DMS53 treated with DMSO at 0.1 percent for 48 hours (cell line): Measurements from ENCODE around the gene SMIM38.
A peak's percentile ranks its signal among the peaks of the same experiment; 100 is the strongest.

Experiments used
- DNase-seq: peaks from one replicate; lab custom pipeline; 2025; ENCODE audit not compliant: unreplicated experiment; lab: John Stamatoyannopoulos, UW

The SMIM38 gene

DNA sequence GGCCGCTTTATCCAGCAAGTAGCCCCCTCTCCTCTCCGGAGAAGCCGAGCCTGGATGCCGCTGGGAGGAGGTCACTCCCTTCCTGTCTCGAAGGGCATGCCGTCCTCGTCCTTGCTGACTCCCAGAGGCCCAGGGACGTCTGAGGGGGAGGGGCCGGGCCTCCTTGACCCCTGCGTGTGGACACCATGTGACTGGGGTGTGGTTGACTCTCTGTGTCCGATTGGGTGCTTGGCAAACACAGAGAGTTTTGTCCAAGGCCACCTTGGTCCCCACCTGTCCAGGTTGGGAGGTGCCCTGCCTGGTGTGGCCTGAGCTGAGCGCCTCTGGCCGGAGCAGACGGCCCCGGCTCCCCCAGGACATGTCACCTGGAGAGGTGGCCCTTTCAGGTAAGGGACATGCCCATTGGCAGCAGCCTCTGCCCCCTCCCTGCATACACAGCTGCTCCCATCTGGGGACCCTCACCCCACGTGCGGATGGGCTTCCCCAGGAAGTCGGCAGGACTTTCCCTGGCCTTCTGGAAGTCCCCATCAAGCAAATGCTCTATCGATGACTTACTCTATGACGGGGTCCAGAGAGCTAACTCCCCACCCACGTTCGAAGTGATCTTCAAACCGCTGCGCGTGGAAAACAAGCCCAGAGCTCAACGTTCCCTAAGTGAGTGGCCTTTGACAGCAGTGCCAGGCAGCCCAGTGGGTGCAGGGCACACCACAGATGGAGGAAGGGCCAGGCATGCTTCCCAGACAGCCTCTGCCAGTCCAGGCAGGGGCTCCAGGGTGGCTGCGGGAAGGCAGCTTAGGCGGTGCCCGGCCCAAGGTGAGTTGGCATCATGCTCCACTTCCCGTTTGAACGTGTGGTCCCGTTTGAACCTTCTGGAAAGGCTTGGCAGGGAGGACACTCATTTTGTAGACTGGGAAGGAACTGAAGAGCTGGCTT lies at the start of gene SMIM38:
Gene SMIM38, plus strand, starts transcription at position 634 of the 933 bp plus-strand sequence. CDS start 1,912 bp downstream, outside the sequence.
- no peak for DNase-seq

DNA sequence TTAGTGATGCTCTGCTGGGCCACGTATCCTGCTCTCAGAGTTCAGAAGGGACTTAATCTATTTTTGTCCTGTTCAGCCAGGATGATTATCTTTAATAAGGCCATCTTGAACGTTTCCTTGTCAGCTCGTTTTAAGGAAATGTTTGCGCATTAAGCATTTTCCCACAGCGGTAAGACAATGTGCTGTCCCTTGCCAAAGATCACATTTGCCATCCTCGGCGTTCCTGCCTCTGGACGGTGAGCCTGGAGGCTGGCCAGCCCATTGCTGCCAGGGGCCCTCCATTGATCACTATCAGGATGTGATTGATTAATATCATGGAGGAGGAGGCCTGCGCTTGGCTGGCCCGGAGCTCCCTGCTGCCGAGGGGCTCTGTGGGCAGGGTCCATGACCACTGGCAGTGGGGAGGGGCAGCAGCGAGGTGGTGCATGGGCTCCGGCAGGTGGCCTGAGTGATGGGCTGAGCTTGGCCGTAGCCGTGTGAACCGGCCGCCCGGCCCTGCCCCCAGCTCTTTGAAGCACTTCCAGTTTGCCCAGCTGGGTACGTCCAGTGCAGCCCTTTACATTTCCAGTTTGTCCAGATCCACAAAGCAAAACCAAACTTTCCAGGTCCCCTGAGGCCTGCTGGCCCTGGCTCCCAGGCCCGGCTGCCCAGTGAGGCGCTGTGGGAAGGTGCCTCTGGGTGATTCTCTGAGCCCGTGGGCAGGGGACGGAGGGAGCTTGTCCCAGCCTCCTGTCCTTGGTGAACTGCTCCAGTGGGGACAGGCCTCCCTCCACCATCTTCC lies 49.5 kb upstream of the SMIM38 start:
- no peak for DNase-seq

GRCh38 chr11:69107413-69107812 lies 48.3 kb upstream of the SMIM38 start:
- no peak for DNase-seq

GRCh38 chr11:69108030-69108429 lies 47.7 kb upstream of the SMIM38 start:
- no peak for DNase-seq

DNA sequence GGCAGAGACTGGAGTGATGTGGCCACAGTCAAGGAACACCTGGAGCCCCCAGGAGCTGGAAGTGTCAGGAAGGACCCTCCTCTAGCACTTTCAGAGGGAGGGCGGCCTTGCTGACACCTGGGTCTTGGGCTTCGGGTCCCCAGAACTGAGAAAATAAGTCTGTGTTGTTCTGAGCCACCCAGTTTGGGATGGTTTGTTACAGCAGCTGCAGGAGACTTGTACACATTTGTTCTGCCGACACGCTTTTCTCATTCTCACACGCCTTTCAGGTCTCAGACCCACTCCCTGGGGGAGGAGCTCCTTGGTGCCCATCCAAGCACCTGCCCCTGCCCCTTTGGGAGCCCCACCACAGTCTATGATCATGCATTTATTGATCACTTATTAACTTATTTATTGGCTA lies 47.2 kb upstream of the SMIM38 start:
- DNase-seq, result no peak

GRCh38 chr11:69109101-69109500 lies 46.6 kb upstream of the SMIM38 start:
- no peak for DNase-seq

GRCh38 chr11:69110451-69110850 lies 45.3 kb upstream of the SMIM38 start:
- no peak for DNase-seq

DNA sequence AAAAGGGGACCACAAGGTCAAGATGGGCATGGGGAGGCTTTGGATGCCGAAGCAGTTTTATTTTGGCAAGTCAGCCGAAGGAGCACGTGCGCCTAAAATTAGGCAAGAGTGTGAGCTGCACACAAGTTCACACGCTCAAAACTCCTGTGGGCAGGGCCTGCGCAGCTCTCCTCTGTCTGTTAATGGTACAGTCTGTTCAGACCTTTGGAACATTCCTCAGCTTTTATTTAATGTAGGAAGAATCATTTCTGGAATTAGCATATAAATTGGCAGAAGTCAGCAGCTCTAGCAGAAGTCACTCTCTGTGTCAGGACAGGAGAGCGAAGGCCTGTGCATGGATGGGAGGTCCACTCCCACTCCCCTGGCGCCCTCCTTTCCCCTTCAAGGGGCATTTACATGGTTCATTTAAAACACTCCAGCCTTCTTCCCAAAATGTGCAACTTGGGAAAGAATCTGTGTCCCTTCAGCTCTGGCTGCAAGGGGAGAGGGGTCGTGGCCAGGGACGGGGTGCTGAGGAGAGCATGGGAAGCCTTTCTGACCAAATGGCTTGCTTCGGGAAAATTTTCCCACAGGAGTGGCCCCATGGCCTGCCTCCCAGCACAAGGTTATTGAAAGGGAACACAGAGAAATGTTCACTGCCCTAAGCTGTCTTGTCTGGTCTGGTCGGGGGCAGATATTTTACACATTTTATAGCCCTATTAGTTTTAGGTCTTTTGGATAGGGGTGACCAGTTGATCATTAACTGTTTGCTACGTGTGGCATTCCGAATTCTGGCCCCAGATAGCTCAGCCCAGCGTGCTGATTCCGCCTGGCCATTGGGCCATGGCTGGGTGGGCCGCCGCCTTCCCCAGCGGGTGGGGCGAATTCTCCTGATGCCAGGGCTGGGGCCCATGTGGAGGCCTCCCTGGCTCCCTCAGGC lies 43.9 kb upstream of the SMIM38 start:
- no peak for DNase-seq

DNA sequence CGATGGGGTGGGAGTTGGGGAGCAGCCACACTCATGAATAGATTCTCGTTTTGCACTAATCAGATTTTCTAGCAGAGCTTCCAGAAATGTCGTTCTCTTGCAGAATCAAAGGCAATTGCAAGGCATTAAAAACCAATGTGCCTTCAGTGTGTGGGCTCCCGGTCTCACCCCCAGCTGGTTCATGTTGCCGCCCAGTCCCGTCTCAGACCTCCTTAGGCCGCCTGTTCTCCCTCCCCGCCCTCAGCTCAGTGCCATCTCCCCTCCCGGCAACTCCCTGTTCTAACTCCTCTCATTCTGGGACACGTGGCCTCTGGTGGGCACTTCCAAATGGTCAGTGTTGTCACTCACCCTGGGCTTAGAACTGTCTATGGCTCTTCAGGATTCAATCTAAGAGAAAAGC lies 42.5 kb upstream of the SMIM38 start:
- no peak for DNase-seq

- DNase-seq, result no peak
Observed at GRCh38 chr11:69113646-69114340, 41.9 kb upstream of the SMIM38 start.

DNA sequence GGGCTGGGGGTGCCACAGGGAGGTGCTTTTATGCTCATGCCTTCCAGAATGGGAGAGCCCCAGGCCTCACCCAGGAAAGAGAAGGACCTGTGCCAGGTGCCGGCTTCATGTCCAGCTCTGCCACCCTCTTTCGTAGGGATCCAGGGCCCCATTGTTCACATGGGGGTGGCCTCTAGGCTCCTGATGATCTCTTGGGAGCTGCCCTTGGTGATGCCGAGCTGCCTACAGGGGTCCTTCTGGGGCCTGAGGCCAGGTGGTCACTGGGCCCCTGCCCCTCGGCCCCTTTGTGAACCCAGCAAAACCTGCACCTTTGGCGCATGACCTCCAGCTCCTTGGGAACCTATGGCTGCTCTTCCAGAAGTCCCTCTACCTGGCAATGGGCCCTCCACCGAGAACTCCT lies 41.4 kb upstream of the SMIM38 start:
- no peak for DNase-seq

- DNase-seq, result peak; percentile 35
Observed at GRCh38 chr11:69114811-69115523, 40.8 kb upstream of the SMIM38 start.

GRCh38 chr11:69115586-69116560 lies 39.9 kb upstream of the SMIM38 start:
- no peak for DNase-seq

DNA sequence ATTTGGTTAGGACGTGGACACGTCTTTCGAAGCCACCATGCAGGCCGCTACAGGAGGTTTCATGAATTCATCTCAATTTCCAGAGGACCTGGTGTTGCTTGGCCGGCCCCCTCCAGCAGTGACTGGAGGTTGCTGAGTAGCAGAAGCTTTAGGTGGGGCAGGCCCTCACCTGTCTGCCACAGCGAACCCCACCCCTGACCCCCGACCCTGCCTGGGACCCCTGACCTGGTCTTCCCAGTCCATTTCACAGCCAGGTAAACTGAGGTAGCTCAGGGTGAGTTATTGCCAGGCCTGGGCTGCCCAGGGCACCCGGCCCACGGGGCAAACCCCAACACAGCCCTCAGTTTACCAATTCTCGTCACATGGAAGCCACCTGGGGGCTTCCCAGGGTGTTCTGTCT lies 39.1 kb upstream of the SMIM38 start:
- DNase-seq, result no peak

GRCh38 chr11:69119190-69119589 lies 36.5 kb upstream of the SMIM38 start:
- no peak for DNase-seq

GRCh38 chr11:69120096-69120875 lies 35.4 kb upstream of the SMIM38 start:
- DNase-seq, result no peak

DNA sequence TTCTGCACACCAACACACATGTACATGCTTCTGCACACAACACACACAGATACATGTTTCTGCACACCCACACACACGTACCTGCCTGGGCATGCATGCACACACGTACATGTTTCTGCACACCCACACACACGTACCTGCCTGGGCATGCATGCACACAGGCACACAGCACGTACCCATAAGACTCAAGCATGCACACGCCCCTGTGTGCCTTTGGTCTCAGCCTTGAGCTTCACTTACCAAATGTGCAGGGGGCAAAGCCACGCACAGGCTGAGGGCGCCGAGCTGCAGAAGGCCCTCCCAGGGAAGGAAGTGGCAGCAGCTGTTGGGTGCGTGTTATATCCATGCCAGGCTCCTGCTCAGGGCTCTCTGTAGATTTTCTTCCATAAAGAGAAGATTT lies 34.7 kb upstream of the SMIM38 start:
- no peak for DNase-seq
